ENCODE results near the gene CASP9. TPM values are rescaled to one million over a fixed set of nuclear protein-coding genes. Genes with fewer than 3 reads are reported as not detected.

CASP9 gene
- total and polyA plus RNA-seq, 10 of the 15 experiments (the other 5 are each of a cell fraction or from before 2014, with no cell fraction given): 2.7 to 14.6 (median 7.6) TPM

DNA sequence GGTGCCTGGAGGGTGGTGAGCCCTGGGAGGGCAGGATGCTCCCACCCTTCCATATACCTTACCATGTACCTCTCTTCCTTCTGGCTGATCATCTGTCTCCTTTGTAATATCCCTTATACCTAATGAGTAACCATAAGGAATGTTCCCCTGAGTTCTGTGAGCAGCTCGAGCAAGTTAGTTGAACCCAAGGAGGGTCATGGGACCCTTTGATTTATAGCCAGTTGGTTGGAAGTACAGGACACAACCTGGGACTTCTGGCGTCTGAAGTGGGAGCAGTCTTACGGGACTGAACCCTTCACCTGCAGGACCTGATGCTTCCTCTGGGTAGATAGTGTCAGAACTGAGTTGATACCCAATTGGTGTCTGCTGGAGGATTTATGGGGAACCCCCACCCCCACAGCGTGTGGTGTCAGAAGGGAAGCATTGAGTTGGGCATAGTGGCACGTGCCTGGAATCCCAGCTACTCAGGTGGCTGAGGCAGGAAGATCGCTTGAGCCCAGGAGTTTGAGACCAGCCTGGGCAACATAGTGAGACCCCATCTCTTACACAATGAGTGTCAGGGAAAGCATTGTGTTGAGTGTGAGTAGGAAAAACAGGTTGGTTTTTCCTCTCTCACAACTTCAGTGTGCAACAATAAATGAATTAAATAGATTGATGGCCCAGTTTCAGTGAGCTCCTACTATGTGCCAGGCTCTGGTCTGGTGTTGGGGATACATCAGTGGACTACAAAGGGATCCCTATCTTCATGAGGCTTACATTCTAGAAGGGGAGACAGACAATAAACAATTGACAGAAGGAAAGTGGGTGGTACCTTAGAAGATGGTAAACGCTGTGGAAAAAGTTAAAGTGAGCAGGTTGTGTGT is 18.6 kb upstream of the CASP9 start:
- no peaks in the 10 kb centered on the region for H4K20me1 ChIP-seq (ENCODE audit: control insufficient read depth, insufficient read depth)
- intact Hi-C loops (cut with micrococcal nuclease; ENCODE audit: unreplicated experiment) (no loop called here), in situ Hi-C loops (cut with MboI) (no loop called here)
- no peaks in the 10 kb centered on the region for H3K27me3 ChIP-seq (replicated peaks in 1 of 2; ENCODE audit: control insufficient read depth in 2 of 2, insufficient read depth in 2 of 2, low read length in 1 of 2)
- SMC1A ChIA-PET (ENCODE audit: uncharacterized antibody, unreplicated experiment): no interaction called here
- no peaks in the 10 kb centered on the region for H3K9me3 ChIP-seq (replicated peaks; ENCODE audit: control insufficient read depth, insufficient read depth, low read length)
- CTCF ChIA-PET: no interaction called here
- ATAC-seq (no peak), FAIRE-seq (no peak), DNase-seq (ENCODE audit: low read depth, low spot score) (no peak)
- no peaks in the 10 kb centered on the region for H3K79me2 ChIP-seq (ENCODE audit: control insufficient read depth, insufficient read depth, low read length)
- POLR2A ChIA-PET: no interaction called here
- no peak overlapping the region for H2AFZ ChIP-seq (ENCODE audit: control insufficient read depth, low read depth, low read length)
- RAD21 ChIA-PET (ENCODE audit: unreplicated experiment): no interaction called here
- H3K9ac ChIP-seq (ENCODE audit: control insufficient read depth, insufficient read depth, low read length): no peak overlapping the region
- 85% methylated on average over 7 of the region's 7 CpGs for WGBS (ENCODE audit: insufficient coverage, insufficient replicate concordance, low lambda C conversion rate, missing lambda C conversion rate)
- TF ChIP-seq TCF7 (IDR thresholded peaks at IDR 0.05; ENCODE audit: borderline replicate concordance): no peak
- TF ChIP-seq CBFB (IDR thresholded peaks at IDR 0.05; ENCODE audit: low read depth): no peak
- no peak for TF ChIP-seq EP300 (IDR thresholded peaks at IDR 0.05; ENCODE audit: borderline replicate concordance in 1 of 2, control insufficient read depth in 1 of 2, low read depth in 2 of 2, low read length in 2 of 2)
- TF ChIP-seq, protein P1, sequence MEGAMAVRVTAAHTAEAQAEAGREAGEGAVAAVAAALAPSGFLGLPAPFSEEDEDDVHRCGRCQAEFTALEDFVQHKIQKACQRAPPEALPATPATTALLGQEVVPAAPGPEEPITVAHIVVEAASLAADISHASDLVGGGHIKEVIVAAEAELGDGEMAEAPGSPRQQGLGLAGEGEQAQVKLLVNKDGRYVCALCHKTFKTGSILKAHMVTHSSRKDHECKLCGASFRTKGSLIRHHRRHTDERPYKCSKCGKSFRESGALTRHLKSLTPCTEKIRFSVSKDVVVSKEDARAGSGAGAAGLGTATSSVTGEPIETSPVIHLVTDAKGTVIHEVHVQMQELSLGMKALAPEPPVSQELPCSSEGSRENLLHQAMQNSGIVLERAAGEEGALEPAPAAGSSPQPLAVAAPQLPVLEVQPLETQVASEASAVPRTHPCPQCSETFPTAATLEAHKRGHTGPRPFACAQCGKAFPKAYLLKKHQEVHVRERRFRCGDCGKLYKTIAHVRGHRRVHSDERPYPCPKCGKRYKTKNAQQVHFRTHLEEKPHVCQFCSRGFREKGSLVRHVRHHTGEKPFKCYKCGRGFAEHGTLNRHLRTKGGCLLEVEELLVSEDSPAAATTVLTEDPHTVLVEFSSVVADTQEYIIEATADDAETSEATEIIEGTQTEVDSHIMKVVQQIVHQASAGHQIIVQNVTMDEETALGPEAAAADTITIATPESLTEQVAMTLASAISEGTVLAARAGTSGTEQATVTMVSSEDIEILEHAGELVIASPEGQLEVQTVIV (IDR thresholded peaks at IDR 0.05; ENCODE audit: borderline replicate concordance, partially characterized antibody): no peak
- TF ChIP-seq TBL1XR1 (IDR thresholded peaks at IDR 0.05; ENCODE audit: low read depth, low read length): no peak
- TF ChIP-seq, protein P2, sequence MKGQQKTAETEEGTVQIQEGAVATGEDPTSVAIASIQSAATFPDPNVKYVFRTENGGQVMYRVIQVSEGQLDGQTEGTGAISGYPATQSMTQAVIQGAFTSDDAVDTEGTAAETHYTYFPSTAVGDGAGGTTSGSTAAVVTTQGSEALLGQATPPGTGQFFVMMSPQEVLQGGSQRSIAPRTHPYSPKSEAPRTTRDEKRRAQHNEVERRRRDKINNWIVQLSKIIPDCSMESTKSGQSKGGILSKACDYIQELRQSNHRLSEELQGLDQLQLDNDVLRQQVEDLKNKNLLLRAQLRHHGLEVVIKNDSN (IDR thresholded peaks at IDR 0.05; ENCODE audit: borderline replicate concordance, extremely low read length, insufficient read depth, low read depth, low read length): no peak
- TF ChIP-seq LARP7 (IDR thresholded peaks at IDR 0.05): no peak
- TF ChIP-seq POLR2AphosphoS2 (IDR thresholded peaks at IDR 0.05; ENCODE audit: low read depth, low read length): no peak
- TF ChIP-seq, protein P3, sequence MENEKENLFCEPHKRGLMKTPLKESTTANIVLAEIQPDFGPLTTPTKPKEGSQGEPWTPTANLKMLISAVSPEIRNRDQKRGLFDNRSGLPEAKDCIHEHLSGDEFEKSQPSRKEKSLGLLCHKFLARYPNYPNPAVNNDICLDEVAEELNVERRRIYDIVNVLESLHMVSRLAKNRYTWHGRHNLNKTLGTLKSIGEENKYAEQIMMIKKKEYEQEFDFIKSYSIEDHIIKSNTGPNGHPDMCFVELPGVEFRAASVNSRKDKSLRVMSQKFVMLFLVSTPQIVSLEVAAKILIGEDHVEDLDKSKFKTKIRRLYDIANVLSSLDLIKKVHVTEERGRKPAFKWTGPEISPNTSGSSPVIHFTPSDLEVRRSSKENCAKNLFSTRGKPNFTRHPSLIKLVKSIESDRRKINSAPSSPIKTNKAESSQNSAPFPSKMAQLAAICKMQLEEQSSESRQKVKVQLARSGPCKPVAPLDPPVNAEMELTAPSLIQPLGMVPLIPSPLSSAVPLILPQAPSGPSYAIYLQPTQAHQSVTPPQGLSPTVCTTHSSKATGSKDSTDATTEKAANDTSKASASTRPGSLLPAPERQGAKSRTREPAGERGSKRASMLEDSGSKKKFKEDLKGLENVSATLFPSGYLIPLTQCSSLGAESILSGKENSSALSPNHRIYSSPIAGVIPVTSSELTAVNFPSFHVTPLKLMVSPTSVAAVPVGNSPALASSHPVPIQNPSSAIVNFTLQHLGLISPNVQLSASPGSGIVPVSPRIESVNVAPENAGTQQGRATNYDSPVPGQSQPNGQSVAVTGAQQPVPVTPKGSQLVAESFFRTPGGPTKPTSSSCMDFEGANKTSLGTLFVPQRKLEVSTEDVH (IDR thresholded peaks at IDR 0.05; ENCODE audit: low read depth, partially characterized antibody): no peak
- no peak for TF ChIP-seq RBBP5 (conservative IDR thresholded peaks at IDR 0.05)
- no peaks in the 10 kb centered on the region for H3K4me1 ChIP-seq (ENCODE audit: control insufficient read depth, insufficient read depth, low read length)
- no peak overlapping the region for H3K4me2 ChIP-seq (ENCODE audit: control insufficient read depth, insufficient read depth)
- peaks cover 0 to 25% of the 10 kb centered on the region in 2 experiments; a peak in 3 of 4 replicates for H3K36me3 ChIP-seq (ENCODE audit: control insufficient read depth in 2 of 2, insufficient read depth in 2 of 2, low read length in 1 of 2)
- H3K27ac ChIP-seq (ENCODE audit: control insufficient read depth, insufficient read depth): no peak overlapping the region
- BruUV-seq (replicated peaks): no TSS peak
- H3K4me3 ChIP-seq: no peak overlapping the region

All from GM12878 (cell line).